GM12892 (cell line): ENCODE data around the gene SLC28A3.
A peak's percentile ranks its signal among the peaks of the same experiment; 100 is the strongest.

ENCODE experiments used
- DNase-seq: peaks from one replicate; pipeline ENCODE4 v3.0.0; 2011; ENCODE audit not compliant: insufficient read length
- FAIRE-seq: peaks from 2 replicates; lab custom pipeline; 2011; peaks lifted over from hg19 to GRCh38; lab: Jason Lieb, UNC
- POLR2A ChIP-seq: IDR thresholded peaks from 2 replicates; pipeline ENCODE4 v1.6.1; 2011; ENCODE audit warnings: low read depth, low read length, control low read depth
- POLR2AphosphoS5 ChIP-seq: IDR thresholded peaks from 2 replicates; pipeline ENCODE4 v1.6.1; 2011; ENCODE audit warnings: low read depth, low read length, control low read depth
- TAF1 ChIP-seq: IDR thresholded peaks from 2 replicates; pipeline ENCODE4 v1.6.1; 2011; ENCODE audit warnings: low read depth, mild to moderate bottlenecking, control low read depth, low read length, borderline replicate concordance

Gene SLC28A3

DNA sequence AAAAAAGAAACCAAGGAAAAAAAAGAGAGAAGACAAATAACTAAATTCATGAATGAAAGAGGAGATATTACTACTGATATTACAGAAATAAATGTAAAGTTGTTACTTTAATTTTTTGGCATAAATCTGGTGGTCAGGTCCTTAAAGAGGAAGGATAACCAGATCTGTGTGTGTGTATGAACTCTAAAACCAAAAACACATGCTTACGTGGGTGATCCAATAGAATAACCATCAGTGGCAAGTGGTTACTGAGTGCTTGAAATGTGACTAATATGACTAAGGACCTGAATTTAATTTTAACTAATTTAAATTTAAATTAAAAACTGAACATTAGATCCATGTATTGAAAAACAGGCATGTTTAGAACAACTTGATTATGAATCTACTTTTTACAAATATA, 10.3 kb downstream of the SLC28A3 start:
- no peak for DNase-seq
- no peak for TF ChIP-seq POLR2A
- no peak for TF ChIP-seq POLR2AphosphoS5
- no peak for TF ChIP-seq TAF1
- no peak for FAIRE-seq

DNA sequence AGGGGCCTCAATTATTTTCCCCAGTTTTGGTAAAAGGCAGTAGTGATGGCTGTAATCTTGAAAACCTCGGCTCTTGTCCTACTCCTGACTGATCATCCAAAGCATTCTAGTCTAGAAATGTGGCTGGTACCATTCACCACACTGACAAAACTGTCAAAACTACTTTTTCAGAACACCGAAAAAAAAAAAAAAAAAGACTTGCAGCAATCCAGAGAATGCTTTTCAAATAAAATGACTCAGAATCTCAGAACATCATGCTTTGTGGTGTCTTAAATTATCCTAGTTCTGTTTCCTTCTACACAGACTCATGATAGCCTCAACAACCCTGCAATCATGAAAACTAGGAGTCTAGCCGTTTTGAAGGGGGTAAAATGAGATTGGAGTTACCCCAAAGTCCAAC, 13.4 kb downstream of the SLC28A3 start:
- DNase-seq, result no peak
- TF ChIP-seq POLR2A (no peak), TAF1 (no peak), POLR2AphosphoS5 (no peak)
- no peak for FAIRE-seq

DNA sequence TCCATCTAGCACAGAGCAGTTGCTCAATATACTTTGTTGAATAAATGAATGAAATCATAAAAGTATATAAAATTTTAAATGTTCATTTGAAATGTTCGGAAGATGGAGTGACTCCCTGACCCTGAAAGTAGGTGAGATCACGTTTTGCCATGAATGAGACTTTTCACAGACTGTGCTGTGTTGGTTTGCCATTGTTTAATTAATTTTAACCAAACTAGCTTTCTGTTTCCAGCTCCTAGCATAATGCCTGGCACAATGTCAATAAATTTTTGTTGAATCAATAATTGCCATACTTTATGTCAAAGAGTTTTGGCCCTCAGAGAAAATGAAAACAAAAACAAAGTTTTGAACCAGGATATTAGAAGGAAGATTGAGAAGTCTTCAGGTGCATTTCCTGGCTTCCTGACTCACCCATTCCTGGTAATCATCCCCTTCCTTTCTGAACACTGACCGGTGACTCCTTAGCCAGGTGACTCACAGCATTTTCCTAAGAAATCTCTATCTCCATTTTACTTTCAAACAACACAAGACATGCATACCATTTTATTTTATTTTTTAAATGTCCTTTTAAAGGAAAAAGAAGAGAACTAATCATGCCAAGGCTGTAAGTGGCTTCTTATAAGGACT, 15.1 kb downstream of the SLC28A3 start:
- FAIRE-seq (no peak), DNase-seq (no peak)
- TF ChIP-seq TAF1, result no peak
- no peak for TF ChIP-seq POLR2A
- no peak for TF ChIP-seq POLR2AphosphoS5

DNA sequence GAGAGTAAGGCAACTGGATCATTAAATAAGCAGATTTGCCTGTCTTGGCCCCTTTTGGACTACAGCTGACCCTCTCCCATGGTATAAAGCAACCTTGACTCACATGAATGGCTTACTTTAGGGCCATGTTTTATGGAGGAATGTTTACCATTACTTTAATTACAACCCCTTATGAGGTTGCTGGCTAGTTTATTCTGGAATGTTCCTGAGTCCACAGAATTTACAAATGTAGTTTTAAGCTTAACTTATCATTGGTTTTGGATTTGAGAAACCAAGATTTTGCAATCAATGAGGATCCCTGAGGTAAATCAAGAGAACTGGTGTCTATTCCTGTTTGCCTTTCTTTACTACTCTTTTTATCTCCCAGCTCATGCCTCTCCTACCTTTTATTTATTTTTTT, 15.7 kb downstream of the SLC28A3 start:
- DNase-seq, result no peak
- FAIRE-seq, result no peak
- TF ChIP-seq TAF1 (no peak), POLR2A (no peak), POLR2AphosphoS5 (no peak)

DNA sequence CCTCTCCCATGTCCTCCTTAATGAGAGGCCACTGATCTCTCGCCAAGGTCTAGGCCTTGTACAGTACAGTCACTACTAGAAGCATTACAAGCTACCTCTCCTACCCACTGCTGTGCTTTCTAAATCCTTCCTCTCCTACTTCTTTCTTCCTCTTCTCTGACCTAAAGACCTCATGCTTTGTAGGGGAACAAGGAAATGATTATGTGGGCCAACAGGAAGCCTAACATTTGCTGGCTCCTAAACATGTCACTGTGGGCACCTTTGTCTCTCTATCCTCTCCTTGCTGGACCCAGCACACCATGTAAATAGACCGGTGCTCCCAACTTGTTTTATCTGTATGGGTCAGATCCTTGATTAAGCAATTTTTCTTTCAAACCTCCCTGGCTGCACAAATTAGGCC, 16.7 kb downstream of the SLC28A3 start:
- DNase-seq, result no peak
- no peak for TF ChIP-seq TAF1
- no peak for TF ChIP-seq POLR2AphosphoS5
- no peak for TF ChIP-seq POLR2A
- FAIRE-seq, result no peak

DNA sequence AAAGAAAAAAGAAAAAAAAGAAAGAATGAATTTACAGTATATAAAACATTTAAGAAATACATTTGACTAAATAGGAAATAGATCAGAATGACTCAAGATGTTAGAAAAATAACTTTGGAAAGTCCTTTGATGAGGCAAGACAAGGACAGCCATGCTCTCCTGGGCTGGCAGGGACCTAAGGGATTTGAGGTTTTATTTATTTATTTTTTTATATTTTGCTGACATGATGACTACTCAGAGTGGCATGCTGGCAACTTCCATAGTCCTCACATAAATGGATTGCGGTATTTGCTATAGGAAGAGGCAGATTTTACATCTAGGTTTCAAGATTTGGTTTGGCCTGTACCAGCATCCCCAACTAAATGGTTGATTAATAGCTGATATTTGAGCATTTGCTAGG, 17.7 kb downstream of the SLC28A3 start:
- DNase-seq, result no peak
- TF ChIP-seq TAF1 (no peak), POLR2AphosphoS5 (no peak), POLR2A (no peak)
- FAIRE-seq, result no peak

DNA sequence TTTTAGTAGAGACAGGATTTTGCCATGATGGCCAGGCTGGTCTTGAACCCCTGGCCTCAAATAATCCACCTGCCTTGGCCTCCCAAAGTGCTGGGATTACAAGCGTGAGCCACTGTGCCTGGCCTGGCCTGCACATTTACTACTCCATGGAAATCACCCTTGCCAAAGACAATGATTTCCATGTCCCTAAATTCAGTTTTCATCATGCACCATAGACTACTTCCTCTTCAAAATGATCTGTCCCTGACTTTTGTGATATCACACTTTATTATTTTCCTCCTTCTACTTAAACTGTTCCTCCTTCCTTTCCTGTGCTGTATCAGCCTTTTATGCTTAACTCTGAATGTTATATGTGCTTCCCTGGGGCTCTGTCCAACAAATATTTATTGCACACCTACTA, 20.3 kb downstream of the SLC28A3 start:
- no peak for TF ChIP-seq POLR2A
- no peak for TF ChIP-seq TAF1
- no peak for FAIRE-seq
- DNase-seq, result no peak

DNA sequence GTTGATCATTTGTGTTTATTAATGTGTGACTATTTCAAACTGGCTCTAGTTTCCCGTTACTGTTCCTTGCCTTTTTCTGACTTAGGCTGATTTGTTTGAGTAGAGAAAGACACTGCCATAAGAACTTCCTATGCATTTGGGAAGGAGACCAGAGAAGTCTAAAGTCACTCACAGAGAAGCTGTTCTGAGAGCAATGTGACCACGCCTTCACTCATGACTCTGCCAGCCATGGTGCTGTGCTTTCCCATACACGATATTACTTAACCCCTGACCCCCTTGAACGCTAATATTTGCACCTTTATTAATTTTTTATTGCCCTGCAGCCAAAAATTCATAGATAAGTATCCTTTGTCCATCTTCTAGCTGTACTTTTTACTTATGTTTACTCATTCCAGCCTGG, 20.9 kb downstream of the SLC28A3 start:
- DNase-seq, result no peak
- FAIRE-seq, result no peak

DNA sequence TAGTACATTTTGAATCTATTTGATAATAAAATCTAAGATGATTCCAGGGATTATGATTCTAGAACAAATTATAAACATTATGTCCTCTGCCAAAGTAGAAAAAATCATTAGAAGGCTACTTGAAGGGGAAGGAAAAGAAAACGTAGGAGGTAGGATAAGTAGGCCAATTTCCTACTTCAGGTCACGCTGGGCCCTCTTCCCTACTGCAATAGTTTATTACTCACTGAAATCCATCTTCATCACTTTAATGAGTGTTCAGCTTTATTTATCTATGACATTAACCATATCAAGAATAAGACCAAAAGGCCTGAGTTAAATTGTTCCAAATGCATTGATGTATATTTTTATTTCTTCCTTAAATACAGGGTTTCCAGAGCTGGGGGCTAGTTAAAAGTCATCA, 21.6 kb downstream of the SLC28A3 start:
- FAIRE-seq, result no peak
- TF ChIP-seq POLR2AphosphoS5 (no peak), TAF1 (no peak), POLR2A (no peak)
- DNase-seq, result no peak

More for the DNA sequence above, 20.9 kb downstream of the SLC28A3 start:
- TF ChIP-seq POLR2AphosphoS5, result no peak
- TF ChIP-seq POLR2A, result no peak
- no peak for TF ChIP-seq TAF1

DNA sequence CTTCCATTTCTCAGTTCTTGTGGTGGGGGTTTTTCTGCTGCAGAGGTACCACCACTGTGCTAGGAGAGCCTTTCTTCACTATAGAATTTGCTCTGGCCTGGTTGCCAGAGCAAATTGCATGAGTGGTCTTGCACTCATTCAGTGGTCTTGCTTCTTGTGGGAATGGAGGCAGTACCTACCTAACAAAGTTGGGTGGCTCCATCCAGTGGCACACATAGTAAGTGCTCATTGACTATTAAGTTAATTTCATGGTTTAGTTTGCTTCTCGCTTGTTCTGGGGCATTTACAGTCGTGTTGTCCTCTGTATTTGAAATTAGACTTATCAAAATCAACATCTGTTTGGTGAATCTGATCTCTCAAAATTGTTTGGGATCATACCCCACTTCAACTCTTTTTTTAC, 23.0 kb downstream of the SLC28A3 start:
- no peak for FAIRE-seq
- no peak for DNase-seq
- TF ChIP-seq POLR2A (no peak), TAF1 (no peak), POLR2AphosphoS5 (no peak)

DNA sequence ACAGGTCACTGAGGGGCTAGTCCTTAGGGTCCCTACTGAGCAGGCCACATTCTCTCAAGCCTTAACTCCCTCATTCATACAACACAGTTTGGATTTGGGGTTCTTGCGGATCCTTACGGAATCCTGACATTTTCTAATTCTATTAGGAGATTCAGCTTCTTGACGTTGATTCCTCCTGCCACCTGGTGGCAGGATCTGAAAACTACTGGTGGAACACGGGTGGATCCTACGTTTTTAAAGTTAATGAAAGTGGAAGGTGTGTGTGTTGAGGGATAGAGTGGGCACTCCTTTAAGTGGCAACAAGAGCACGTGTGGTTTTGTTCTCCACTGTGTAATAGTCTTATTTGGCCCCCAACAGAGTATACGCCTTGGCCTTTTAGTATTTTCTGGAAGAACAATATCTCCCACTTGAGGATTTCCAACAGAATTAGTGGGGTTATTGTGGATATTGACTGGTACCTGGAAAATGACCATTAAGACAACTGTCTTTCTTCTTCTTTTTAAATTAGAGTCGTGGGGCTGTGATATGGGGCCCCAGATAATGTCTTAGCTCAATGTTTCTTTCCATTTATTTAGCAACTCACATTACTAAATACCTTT, 25.2 kb downstream of the SLC28A3 start:
- peak; percentile 79 for FAIRE-seq
- DNase-seq, result no peak
- TF ChIP-seq POLR2AphosphoS5 (no peak), TAF1 (no peak)

DNA sequence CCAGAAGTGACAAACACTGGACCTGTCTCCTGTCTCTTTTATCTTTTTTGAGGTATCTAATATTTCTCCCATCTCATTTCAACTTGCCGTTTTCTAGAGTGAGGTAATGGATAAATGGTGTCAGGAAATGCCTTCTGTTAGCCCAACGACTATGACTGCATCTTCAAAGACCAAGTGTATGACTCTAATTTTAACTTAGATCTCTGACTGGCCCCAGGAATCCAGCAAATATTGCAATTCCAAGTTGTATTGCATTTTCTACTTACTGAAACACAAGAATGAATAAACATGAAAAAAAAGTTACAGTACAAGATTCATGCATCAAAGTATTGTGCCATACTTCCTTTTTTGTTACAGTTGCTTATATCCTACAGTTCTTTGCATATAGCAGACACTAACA, 26.3 kb downstream of the SLC28A3 start:
- FAIRE-seq (no peak), DNase-seq (no peak)
- TF ChIP-seq POLR2AphosphoS5 (no peak), TAF1 (no peak)

DNA sequence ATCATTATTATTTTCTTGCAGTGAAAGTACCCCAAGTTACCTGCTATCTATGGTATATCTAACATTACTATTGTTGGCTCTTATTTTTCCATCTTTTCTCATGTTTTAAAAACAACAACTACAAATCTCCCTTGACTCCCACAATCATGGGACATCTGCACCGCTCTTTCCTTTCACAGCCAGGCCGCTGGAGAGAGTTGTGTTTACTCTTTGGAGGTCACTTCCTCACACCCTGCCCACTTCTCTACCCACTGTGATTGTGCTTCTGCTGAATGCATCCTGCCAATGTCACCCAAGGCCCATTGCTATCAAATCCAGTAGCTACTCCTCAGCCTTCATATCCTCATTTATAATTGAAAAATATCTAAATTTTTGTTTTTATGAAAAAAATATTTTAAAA, 29.7 kb downstream of the SLC28A3 start:
- TF ChIP-seq POLR2AphosphoS5 (no peak), TAF1 (no peak), POLR2A (no peak)
- no peak for FAIRE-seq
- DNase-seq, result no peak
